BLaER1 treated with 17β-estradiol and CSF1 and Interleukin-3, amounts not matched to agents 10 nM and 100 nM (cell line): ENCODE results near the gene CORO2A.
"Not testable (repeated sequence)": the region's sequence is repeated elsewhere in the genome, so short reads cannot be mapped to it uniquely, and the experiment has no call there.

Experiments
- H3K27ac ChIP-seq, 11 experiments: shearing (Covaris generic); formaldehyde crosslinking; 2 replicates each; pipeline ENCODE4 v1.8.1; 2022
- H3K27me3 ChIP-seq, 11 experiments: shearing (Covaris generic); formaldehyde crosslinking; 2 replicates each; pipeline ENCODE4 v1.8.1; 2022
- H3K36me3 ChIP-seq, 11 experiments: shearing (Covaris generic); formaldehyde crosslinking; 2 replicates each; pipeline ENCODE4 v1.8.1; 2022
- H3K4me1 ChIP-seq, 10 experiments: shearing (Covaris generic); formaldehyde crosslinking; 2 replicates each; pipeline ENCODE4 v1.8.1; 2022
- H3K4me2 ChIP-seq, 11 experiments: shearing (Covaris generic); formaldehyde crosslinking; 2 replicates each; pipeline ENCODE4 v1.8.1; 2022
- H3K4me3 ChIP-seq, 10 experiments: shearing (Covaris generic); formaldehyde crosslinking; 2 replicates each; pipeline ENCODE4 v1.8.1; 2022
- H3K9ac ChIP-seq, 11 experiments: shearing (Covaris generic); formaldehyde crosslinking; 2 replicates each; pipeline ENCODE4 v1.8.1; 2022
- H3K9me3 ChIP-seq, 11 experiments: shearing (Covaris generic); formaldehyde crosslinking; replicated peaks in 1 of 11; 2 replicates each; pipeline ENCODE4 v1.8.1; 2022
- H4K20me1 ChIP-seq, 11 experiments: shearing (Covaris generic); formaldehyde crosslinking; 2 replicates each; pipeline ENCODE4 v1.8.1; 2022
- Cebpa-rat ChIP-seq, 11 experiments: shearing (Covaris generic); IDR thresholded peaks; 2 replicates each; pipeline ENCODE4 v1.8.1; 2022

Gene CORO2A

DNA sequence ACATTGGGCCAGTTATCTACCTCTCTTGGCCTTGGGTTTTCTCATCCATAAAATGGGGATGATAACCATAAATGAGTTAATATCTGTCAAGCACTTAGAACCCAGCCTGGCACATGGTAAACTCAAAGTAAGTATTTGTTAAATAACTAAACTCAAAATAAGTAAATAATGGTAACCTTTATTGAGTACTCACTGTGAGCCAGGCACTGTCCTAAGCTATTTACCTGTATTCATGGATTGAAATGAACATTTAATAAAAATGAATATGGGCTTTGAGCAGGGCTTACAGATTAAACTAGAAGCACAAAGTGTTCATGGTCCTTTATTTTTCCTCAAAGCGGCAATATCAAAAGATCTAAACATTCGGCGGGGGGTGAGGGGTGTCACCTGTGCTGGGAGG, 16.7 kb downstream of the CORO2A start:
- Histone ChIP-seq H4K20me1 (no peaks in the 10 kb centered on the region), H3K36me3 (no peaks in the 10 kb centered on the region), H3K4me1 (peaks cover 22 to 44% (median 35%) of the 10 kb centered on the region in 10 experiments), H3K9me3 (no peaks in the 10 kb centered on the region), H3K4me2 (no peak overlapping the region), H3K27me3 (no peaks in the 10 kb centered on the region), H3K9ac (no peak overlapping the region), H3K27ac (no peak overlapping the region), H3K4me3 (no peak overlapping the region)
- no peak for TF ChIP-seq Cebpa-rat (IDR thresholded peaks at IDR 0.05)

DNA sequence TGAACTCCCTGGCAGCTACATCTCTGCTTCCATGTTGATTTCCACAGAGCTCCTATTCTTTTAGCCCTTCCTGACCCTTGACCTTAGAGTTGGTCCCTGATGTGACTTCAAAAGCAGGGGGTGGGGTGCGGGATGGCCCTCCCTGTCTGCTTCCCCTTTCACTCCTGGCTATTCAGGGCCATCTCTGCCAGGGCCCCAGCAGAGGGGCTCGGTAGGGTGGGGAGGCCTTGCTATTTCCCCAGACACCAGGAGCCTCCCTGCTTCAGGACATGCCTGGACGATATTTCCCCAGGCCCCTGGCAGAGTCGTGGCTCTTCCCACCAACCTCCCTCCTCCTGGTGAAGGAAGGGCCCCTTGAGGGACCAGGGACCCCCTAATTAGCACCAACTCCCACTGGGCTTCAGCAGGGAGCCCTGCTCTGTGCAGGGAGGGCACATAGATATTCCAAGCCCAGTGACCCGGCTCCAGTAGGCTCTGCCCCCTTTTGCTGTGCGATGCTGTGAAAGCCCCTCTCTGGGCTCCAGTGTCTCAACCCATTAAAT, 17.3 kb downstream of the CORO2A start:
- Histone ChIP-seq H3K27ac (no peak overlapping the region), H3K4me1 (peaks cover 22 to 43% (median 36%) of the 10 kb centered on the region in 10 experiments)
- TF ChIP-seq Cebpa-rat (IDR thresholded peaks at IDR 0.05): no peak

DNA sequence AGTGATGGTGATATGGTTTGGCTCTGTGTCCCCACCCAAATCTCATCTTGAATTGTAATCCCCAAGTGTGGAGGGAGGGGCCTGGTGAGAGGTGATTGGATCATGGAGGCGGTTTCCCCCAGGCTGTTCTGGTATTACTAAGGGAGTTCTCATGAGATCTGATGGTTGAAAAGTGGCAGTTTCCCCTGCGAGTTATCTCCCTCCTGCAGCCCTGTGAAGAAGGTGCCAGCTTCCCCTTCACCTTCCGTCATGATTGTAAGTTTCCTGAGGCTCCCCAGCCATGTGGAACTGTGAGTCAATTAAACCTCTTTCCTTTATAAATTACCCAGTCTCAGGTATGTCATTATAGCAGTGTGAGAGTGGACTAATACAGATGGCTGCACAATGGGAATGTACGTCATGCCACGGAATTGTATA, 17.9 kb downstream of the CORO2A start:
- Histone ChIP-seq H3K4me1 (peaks cover 22 to 43% (median 36%) of the 10 kb centered on the region in 10 experiments), H3K4me2 (peak overlapping the region in 7 of 11 experiments; percentile 1 to 46 (median 16); a peak in 9 of 22 replicates)
- not testable (repeated sequence) for H3K36me3 ChIP-seq, H4K20me1 ChIP-seq, H3K27ac ChIP-seq, H3K27me3 ChIP-seq, H3K9me3 ChIP-seq, H3K4me3 ChIP-seq, H3K9ac ChIP-seq

More for the DNA sequence above, 17.3 kb downstream of the CORO2A start:
- Histone ChIP-seq H3K4me3 (no peak overlapping the region), H3K36me3 (no peaks in the 10 kb centered on the region), H3K4me2 (peak overlapping the region in 9 of 11 experiments; percentile 1 to 46 (median 16); a peak in 10 of 22 replicates), H3K9me3 (no peaks in the 10 kb centered on the region), H4K20me1 (no peaks in the 10 kb centered on the region), H3K27me3 (no peaks in the 10 kb centered on the region), H3K9ac (no peak overlapping the region)

DNA sequence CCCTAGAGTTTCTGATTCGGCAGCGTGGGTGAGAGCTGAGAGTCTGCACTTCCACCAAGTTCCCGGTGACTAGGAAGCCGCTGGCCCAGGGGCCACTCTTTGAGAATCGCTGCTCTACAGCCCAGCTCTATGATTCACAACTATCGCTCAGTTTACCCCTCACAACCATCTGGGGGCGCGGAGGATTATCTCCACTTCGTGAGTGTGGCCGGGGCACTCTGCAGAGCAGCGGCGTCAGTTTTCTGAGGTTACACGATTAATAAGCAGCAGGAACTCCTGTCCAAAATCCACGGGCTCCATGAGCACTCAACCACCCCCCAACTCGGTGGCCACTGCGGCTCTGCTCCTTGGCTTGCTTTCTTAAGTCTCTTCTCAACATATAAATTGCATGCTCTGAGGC, 19.3 kb downstream of the CORO2A start:
- no peak overlapping the region for H3K9ac ChIP-seq
- no peak overlapping the region for H3K4me2 ChIP-seq
- TF ChIP-seq Cebpa-rat (IDR thresholded peaks at IDR 0.05): no peak
- H3K27me3 ChIP-seq: no peaks in the 10 kb centered on the region
- no peak overlapping the region for H3K27ac ChIP-seq
- no peak overlapping the region for H3K4me3 ChIP-seq
- H3K4me1 ChIP-seq: peaks cover 28 to 49% (median 39%) of the 10 kb centered on the region in 10 experiments
- no peaks in the 10 kb centered on the region for H4K20me1 ChIP-seq
- H3K9me3 ChIP-seq: no peaks in the 10 kb centered on the region
- H3K36me3 ChIP-seq: no peaks in the 10 kb centered on the region

DNA sequence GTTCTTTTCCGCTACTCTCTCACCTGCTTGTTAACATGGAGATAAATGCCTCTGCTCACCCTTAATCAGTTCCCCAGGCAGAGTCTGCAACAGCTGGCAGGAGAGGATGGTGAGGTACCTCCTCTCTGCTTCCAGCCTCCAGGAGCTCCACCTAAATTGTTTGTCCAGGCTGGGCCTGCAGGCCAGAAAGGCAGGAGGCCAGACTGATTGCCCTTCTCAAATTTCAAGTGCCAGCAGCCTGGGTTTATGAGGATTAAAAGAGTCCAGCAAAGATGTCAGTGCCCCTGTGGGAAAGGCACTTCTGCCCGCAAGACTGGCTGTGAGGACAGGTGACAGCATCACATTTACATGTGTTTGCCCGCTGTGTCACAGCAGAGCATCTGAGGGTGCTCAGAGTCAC, 19.8 kb downstream of the CORO2A start:
- TF ChIP-seq Cebpa-rat (IDR thresholded peaks at IDR 0.05): no peak
- H3K4me1 ChIP-seq: peaks cover 28 to 55% (median 41%) of the 10 kb centered on the region in 10 experiments
- no peaks in the 10 kb centered on the region for H3K9me3 ChIP-seq
- no peaks in the 10 kb centered on the region for H4K20me1 ChIP-seq
- H3K36me3 ChIP-seq: no peaks in the 10 kb centered on the region
- H3K27me3 ChIP-seq: no peaks in the 10 kb centered on the region
- no peak overlapping the region for H3K4me2 ChIP-seq
- H3K9ac ChIP-seq: no peak overlapping the region
- no peak overlapping the region for H3K4me3 ChIP-seq
- no peak overlapping the region for H3K27ac ChIP-seq

DNA sequence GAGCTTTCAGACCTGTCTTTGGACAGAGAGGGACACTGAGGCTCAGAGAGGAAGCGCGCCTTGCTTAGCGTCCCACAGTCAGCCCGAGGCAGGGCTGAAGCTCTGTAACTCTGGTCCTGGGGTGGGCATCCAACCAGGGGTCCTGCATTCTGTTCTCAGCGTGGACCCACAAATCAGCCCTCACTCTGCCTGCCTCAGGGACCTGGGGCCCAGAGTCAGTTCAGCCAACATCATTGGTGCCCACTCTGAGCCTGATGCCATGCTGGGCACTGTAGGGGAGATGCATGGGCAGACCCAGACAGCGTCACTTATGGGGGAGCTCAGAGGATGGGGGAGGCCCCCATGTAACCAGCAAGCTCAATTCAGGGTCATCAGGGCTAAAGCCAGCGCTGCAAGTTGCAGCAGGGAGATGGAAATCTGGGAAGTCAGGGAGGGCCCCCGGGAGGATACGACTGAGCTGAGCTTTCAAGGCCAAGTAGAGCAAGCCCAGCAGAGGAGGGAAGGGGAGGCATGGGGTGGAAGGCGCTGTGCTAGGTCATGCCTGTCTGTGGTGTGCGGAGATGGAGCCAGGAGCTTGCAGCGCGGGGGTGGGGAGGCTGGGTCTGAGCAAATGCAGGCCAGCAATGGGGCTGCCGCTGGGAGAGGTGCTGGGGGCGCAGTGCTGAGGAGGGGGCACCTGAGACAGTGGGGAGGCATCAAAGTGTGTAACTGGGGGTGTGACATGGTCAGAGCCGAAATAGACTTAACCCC, 21.1 kb downstream of the CORO2A start:
- Histone ChIP-seq H3K4me1 (peaks cover 19 to 48% (median 39%) of the 10 kb centered on the region in 10 experiments), H3K9me3 (no peaks in the 10 kb centered on the region), H3K9ac (no peak overlapping the region), H4K20me1 (no peaks in the 10 kb centered on the region), H3K4me2 (no peak overlapping the region), H3K4me3 (no peak overlapping the region), H3K36me3 (no peaks in the 10 kb centered on the region), H3K27me3 (no peaks in the 10 kb centered on the region), H3K27ac (no peak overlapping the region)
- TF ChIP-seq Cebpa-rat (IDR thresholded peaks at IDR 0.05): no peak

DNA sequence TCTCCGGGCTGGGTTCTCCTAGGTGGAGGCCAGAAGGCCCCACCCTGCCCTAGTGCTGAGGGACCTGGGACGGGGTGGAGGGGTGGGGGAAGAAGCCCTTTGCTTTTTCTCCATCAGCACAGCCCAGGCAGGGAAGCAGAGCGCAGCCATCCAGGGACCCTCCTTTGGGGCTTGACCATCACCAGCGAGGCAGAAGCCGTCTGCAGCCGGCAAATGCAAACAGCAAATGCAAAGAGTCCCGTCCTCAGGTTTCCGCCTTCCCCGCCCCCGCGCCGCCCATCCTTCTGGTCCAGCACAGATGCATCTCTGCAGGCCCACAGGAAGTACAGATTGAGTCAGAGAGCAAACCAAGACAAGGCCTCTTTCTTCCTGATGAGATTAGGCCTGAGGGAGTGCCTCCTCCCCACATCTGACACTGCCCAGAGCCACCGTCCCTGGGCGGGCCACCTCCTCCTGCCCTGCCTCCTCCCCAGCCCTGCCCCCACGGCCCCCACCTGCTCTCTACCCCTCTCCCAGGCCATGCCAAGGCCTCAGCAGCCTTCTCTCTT, 23.4 kb downstream of the CORO2A start:
- Histone ChIP-seq H3K4me3 (no peak overlapping the region), H3K36me3 (no peaks in the 10 kb centered on the region), H3K9me3 (no peaks in the 10 kb centered on the region), H3K27ac (peak overlapping the region in 10 of 11 experiments; percentile 33 to 79 (median 59); a peak in 18 of 22 replicates), H3K4me1 (peaks cover 18 to 46% (median 29%) of the 10 kb centered on the region in 10 experiments), H3K9ac (peak overlapping the region; percentile 7 to 65 (median 51); a peak in 16 of 22 replicates), H3K27me3 (no peaks in the 10 kb centered on the region), H3K4me2 (peak overlapping the region; percentile 49 to 81 (median 69); a peak in 21 of 22 replicates), H4K20me1 (no peaks in the 10 kb centered on the region)
- no peak for TF ChIP-seq Cebpa-rat (IDR thresholded peaks at IDR 0.05)

DNA sequence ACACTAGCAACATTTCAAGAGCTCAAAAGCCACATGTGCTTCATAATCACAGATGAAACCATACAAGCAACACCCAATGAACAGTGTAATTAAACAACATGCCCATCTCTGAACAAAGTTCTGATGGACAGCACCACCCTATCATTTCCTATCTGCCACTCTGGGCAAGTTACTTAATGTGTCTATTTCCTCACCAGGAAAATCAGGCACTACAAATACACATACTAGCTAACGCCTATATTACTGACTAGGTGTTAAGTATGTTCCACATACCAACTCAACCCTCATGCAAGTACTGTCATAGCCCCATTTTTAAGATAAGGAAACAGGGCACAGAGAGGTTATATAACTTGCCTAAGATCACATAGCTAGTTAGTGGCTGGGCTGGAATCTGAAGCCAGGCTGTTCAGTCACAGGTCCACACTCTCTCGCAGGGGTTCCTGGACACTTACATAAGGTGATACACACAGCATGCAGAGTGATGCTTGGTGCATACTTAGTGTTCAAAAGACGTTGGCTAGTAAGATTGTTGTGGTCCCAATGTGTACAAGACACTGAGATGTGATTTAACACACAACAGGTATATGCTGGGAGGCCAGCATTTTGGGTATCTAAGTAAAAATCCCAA, 24.2 kb downstream of the CORO2A start:
- H3K4me3 ChIP-seq: no peak overlapping the region
- H3K4me1 ChIP-seq: peaks cover 18 to 45% (median 29%) of the 10 kb centered on the region in 10 experiments
- peak overlapping the region in 10 of 11 experiments; percentile 49 to 81 (median 70); a peak in 19 of 22 replicates for H3K4me2 ChIP-seq
- no peak for TF ChIP-seq Cebpa-rat (IDR thresholded peaks at IDR 0.05)
- no peaks in the 10 kb centered on the region for H3K9me3 ChIP-seq
- H3K36me3 ChIP-seq: no peaks in the 10 kb centered on the region
- H3K9ac ChIP-seq: no peak overlapping the region; a peak in 1 of 22 replicates
- no peaks in the 10 kb centered on the region for H4K20me1 ChIP-seq
- peak overlapping the region in 2 of 11 experiments; percentile 32 to 59; a peak in 2 of 22 replicates for H3K27ac ChIP-seq
- H3K27me3 ChIP-seq: no peaks in the 10 kb centered on the region

DNA sequence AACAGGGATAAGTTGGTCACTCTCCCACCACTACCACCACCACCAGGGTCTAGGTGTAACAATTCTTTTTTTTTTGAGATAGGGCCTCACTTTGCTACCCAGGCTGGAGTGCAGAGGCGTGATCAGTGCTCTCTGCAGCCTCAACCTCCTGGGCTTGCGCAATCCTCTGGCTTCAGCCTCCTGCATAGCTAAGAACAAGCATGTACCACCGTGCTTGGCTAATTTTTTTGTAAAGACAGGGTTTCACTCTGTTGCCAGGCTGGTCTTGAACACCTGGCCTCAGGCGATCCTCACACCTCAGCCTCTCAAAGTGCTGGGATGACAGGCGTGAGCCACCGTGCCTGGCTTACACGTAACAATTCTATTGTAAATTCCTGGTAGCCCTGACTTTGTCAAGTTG, 27.5 kb downstream of the CORO2A start:
- H3K4me2 ChIP-seq: peak overlapping the region in 7 of 11 experiments; percentile 5 to 49 (median 26); a peak in 8 of 22 replicates
- H3K27me3 ChIP-seq: no peaks in the 10 kb centered on the region
- H3K4me3 ChIP-seq: no peak overlapping the region
- H3K27ac ChIP-seq: no peak overlapping the region
- no peaks in the 10 kb centered on the region for H3K9me3 ChIP-seq
- no peaks in the 10 kb centered on the region for H3K36me3 ChIP-seq
- no peak overlapping the region for H3K9ac ChIP-seq
- no peaks in the 10 kb centered on the region for H4K20me1 ChIP-seq
- peaks cover 14 to 39% (median 27%) of the 10 kb centered on the region in 10 experiments for H3K4me1 ChIP-seq
- TF ChIP-seq Cebpa-rat (IDR thresholded peaks at IDR 0.05): peak in 10 of 11 experiments; percentile 35 to 92 (median 72); a peak in 18 of 22 replicates
